Glomerular visceral epithelial cell (primary cell): ENCODE data around the gene SLC25A40.
"Not testable (repeated sequence)": the region's sequence is repeated elsewhere in the genome, so short reads cannot be mapped to it uniquely, and the experiment has no call there.

Experiments
- DNase-seq: peaks from one replicate; pipeline ENCODE4 v3.0.0-alpha.2; 2016; ENCODE audit errors: extremely low spot score

SLC25A40 gene, protein sequence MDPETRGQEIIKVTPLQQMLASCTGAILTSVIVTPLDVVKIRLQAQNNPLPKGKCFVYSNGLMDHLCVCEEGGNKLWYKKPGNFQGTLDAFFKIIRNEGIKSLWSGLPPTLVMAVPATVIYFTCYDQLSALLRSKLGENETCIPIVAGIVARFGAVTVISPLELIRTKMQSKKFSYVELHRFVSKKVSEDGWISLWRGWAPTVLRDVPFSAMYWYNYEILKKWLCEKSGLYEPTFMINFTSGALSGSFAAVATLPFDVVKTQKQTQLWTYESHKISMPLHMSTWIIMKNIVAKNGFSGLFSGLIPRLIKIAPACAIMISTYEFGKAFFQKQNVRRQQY

DNA sequence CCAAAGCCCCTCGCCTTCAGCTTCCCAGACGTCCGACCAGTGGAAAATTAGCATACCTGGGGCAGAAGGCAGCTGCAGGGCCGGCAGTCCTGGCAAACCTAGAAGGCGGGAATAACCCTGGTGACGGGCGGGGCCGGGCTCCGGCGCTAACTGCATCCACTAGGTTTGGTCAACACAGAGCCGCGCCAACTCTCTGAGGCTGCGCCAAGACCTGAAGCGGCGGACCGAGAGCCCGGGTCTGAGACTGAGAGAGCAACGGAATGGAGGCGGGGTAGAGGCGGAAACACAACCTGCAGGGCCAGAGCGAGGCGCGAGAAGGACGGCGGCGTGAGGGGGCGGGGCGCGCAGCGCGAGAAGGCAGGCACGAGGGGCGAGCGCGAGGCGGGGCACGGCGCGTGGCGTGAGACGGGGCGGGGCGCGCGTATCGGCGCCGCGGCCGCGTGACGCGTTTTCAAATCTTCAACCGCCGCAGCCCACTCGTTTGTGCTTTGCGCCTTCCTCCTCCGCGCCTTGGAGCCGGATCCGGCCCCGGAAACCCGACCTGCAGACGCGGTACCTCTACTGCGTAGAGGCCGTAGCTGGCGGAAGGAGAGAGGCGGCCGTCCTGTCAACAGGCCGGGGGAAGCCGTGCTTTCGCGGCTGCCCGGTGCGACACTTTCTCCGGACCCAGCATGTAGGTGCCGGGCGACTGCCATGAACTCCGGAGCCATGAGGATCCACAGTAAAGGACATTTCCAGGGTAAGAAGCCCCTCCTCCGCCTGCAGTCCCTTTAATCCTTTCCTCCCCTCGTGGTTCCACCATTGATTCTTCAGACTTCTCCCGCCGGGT lies at the start of gene SLC25A40, which contains the start of gene DBF4:
Gene SLC25A40, minus strand, starts transcription at position 321 of the 829 bp plus-strand sequence. CDS start 17,633 bp downstream, outside the sequence.
Gene DBF4, plus strand, starts transcription at position 454 of the 829 bp plus-strand sequence. Its CDS starts 240 bp downstream, at position 694.
- peak; percentile 97 for DNase-seq

DNA sequence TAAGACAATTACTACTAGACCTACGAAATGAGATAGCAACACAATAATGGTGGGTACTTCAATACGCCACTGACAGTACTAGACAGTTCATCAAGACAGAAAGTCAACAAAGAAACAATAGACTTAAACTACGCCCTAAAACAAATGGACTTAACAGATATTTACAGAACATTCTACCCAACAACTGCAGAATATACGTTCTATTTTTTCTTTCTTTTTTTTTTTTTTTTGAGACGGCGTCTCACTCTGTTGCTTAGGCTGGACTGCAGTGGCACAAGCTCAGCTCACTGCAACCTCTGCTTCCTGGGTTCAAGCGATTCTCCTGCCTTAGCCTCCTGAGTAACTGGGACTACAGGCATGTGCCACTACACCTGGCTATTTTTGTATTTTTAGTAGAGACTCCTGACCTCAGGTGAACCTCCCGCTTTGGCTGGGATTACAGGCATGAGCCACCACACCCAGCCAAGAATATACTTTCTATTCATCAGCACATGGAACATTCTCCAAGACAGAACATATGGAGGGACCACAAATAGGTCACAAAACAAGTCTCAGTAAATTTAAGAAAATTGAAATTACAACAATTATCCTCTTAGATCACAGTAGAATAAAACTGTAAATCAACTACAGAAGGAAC lies 46.7 kb upstream of the SLC25A40 start:
- DNase-seq: not testable (repeated sequence)

DNA sequence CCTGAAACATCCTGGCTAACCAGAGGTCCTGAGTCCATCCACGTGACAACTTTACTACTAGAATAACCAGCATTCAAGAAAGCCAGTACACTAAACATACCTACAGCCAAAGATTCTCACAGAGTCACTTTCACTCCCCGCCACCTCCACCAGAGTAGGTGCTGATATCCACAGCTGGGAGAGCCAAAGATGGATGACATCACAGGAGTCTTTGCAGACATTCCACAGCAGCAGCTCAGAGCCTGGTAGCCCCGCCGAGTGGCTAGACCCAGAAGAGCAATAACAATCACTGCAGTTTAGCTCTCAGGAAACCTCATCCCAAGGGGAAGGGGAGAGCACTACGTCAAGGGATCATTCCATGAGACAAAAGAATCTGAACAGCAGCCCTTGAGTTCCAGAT lies 44.4 kb upstream of the SLC25A40 start:
- no peak for DNase-seq

DNA sequence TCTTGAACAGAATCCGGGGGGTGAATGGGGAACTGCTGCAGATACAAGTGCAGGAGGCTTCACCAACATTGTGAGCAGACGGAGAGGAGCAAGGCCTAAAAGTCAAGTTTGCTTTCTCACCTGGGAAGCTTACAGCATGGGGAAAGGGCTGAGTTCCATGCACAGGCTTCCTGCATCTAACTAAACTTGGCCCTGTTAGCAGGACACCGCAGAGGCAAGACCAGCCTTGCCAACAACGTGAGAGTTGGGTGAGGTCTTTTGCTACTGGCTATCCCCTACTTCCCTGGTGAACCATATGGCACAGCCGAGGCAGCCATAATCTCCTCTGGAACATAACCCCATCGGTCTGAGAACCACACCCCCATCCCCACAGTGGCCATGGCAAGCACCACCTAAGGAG lies 43.7 kb upstream of the SLC25A40 start:
- no peak for DNase-seq

DNA sequence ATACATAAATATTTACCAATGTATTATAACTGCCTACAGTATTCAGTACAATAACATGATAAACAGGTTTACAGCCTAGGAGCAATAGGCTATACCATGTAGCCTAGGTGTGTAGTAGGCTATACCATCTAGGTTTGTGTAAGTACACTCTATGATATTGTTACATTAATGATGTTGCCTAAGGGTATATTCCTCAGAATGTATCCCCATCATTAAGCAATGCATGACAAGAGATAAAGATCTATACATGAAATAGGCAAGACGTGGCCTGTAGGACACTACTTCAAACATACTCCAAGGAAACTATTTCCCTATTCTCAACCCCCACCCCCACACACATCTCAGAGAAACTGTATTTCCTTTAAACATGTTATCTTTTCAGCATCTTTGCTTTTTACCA lies 42.6 kb upstream of the SLC25A40 start:
- no peak for DNase-seq

DNA sequence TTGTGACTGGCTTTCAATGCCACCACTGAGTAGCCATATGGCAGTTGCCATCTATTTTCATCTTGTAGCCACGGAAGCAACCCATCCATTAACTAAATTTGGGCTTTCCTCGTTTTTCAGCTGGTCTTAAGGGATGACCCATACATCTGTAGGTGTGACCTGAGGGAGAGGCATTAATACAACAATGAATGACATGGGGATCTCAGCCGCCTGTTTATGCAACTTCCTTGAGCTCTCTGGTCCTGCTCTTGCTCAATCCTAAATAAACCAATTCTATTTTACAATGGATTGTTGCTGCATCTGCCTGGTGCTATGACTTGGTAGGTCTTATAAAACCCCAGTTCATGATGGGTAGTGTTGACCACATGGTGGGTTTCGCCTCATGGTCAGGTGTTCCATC lies 36.0 kb upstream of the SLC25A40 start:
- no peak for DNase-seq

DNA sequence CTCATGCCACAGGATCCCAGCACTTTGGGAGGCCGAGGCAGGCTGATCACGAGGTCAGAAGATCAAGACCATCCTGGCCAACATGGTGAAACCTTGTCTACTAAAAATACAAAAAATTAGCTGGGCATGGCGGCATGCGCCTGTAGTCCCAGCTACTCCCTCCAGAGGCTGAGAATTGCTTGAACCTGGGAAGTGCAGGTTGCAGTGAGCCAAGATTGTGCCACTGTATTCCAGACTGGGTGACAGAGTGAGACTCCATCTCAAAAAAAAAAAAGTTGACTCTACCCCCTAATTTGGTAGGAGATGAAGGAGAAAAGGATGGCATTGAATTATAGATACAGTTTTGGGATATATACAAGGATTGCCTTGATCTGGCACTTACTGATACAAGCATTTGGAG lies 32.7 kb upstream of the SLC25A40 start:
- DNase-seq: not testable (repeated sequence)

DNA sequence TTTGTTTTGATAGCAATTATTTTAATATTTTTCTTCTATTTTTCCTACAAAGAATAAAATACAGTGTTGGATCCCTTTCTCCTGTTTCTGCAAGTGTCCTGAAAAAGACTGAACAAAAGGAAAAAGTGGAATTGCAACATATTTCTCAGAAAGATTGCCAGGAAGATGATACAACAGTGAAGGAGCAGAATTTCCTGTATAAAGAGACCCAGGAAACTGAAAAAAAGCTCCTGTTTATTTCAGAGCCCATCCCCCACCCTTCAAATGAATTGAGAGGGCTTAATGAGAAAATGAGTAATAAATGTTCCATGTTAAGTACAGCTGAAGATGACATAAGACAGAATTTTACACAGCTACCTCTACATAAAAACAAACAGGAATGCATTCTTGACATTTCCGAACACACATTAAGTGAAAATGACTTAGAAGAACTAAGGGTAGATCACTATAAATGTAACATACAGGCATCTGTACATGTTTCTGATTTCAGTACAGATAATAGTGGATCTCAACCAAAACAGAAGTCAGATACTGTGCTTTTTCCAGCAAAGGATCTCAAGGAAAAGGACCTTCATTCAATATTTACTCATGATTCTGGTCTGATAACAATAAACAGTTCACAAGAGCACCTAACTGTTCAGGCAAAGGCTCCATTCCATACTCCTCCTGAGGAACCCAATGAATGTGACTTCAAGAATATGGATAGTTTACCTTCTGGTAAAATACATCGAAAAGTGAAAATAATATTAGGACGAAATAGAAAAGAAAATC lies 31.2 kb upstream of the SLC25A40 start:
- DNase-seq: not testable (repeated sequence)

DNA sequence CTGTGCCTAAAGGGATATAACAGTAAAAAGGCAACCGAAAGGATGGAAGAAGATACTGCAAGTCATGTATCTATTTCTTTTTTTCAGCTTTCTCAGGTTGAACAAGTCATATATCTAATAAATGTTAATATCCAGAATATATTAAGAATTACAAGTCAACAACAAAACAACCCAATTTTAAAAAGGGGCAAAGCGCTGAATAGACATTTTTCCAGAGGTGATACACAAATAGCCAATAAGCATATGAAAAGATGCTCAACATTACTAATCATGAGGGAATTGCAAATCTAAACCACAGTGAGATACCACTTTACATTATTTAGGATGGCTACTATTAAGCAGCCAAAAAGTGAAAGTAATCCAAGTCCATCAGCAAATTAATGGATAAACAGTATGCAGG lies 23.1 kb upstream of the SLC25A40 start:
- DNase-seq: no peak

DNA sequence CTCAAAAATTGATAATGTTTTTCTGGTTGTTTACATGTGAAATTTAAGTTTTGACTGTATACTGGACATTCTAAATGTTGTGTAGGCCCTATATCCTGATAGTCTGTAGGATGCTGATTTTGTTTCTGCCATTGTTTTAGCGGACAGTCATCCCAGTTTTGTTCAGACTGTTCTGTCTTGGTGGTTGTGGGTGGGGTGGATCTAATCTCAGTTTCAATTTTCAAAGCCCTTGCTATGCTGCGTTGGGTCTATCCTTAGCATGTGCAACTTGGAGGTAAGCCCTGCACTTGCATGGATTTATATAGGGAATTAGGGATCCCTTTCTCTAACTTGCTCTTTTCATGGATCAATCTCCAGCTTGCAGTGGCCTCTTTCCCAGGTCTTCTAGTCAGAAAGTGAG lies 19.2 kb upstream of the SLC25A40 start:
- DNase-seq: no peak

DNA sequence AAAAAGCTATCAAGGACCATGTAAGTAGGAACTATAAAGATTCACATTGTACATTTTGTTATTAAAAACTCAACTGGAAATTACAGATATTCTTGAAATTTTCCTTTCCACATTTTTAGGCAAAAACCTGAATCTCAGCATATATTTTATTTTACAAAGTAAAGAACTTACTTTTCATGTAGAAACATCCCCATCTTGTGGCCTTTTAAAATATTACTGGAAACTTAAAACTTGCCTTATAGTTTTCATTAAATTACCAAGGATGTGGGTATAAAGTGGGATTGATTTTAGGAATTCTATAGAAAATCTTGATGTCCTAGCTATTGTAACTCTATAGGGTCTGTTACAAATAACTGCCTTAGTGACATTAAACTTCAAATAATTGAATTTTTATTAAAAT lies 10.7 kb upstream of the SLC25A40 start:
- peak; percentile 29 for DNase-seq

DNA sequence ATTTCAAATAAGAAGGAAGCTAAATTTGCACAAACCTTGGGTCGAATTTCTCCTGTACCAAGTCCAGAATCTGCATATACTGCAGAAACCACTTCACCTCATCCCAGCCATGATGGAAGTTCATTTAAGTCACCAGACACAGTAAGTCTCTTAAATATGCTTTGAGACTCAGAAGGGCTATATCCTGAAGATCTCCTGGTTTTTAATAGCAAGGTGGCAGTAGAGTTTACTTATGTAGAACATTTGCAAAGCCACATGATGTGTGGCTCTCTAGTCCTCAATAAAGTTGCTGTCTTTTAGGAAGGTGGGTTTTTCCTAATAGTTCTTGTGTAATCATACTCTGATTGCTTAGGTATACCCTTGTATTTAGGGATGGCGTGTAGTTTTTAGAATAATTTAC lies 8.9 kb upstream of the SLC25A40 start:
- no peak for DNase-seq

DNA sequence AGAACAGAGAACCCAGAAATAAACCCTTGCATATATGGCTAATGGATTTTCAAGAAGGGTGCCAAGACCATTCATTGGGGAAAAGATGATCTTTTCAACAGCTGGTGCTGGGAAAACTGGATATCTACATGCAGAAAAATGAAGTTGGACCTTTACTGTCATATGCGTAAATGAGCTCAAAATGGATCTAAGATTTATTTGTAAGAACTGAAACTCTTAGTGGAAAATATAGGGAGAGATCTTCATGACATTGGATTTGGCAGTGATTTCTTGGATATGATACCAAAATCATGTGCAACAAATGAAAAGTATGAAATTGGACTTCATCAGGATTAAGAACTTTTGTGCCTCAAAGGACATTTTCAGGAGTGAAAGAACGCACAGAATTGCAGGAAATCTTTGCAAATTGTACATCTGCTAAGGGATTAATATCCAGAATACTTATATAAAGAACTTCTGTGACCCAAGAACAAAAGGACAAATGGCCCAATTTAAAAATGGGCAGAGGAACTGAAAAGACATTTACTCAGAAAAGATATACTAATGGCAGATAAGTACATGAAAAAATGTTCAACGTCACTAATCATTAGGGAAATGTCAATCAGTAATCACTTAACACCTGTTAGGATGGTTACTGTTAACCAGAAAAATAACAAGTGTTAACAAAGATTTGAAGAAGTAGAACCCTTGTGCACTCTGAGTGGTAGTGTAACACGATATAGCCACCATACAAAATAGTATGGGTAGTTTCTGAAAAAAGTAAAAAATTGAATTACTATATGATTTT lies 6.2 kb upstream of the SLC25A40 start:
- no peak for DNase-seq

DNA sequence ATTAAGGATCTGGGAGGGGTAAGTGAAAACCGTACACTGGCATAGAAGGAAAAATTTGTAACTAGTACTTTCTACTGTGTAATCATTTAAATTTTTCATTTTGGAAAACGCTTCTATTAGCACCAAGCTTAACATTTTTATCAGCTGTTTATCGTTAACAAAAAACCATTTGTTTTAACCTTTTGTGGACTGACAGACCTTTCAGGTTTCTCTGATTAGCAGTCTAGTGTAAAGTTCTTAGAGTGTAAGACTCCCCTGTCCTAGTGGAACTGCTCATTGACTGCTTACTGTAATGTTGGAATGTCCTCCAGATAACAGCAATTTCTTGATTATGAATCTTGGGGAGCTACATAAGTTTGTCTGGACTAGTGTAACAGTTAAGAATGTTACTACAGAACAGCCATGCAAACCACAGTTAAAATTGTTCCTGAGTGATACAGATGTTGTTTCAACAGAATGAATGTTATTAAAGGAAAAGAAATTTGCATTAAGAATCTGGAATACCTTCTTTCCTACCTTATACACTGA lies 2.1 kb upstream of the SLC25A40 start:
- DNase-seq: no peak

DNA sequence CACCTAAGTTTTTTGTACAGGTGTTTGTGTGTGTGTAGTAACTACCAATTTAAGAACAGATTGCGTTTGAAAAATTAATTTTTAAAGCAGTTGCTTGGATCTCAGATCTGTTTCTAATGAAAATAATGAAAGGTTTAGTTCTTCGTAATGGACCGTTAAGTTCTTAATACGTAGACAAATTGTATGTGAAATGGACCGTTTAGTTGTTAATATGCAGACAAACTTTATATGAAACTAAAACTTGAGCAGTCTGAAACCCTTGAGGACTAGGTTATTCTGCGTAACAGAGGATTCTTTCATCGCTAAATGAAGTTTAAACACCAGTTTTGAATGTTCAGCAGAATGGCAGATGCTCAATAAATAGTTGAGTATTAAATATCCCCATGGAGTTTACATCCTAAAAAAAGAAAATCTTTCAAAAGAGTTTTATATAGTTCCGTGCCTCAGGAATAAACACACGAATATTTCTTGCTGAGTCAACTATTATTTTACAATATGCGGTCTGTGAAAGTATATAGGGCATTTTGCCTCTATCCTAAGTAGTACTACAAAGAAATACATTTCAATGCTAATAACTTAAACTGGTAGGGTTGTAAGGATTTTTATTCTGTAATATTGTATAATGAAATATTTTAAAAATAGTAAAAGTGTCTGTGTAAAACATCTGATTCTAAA lies 1.3 kb upstream of the SLC25A40 start:
- no peak for DNase-seq

DNA sequence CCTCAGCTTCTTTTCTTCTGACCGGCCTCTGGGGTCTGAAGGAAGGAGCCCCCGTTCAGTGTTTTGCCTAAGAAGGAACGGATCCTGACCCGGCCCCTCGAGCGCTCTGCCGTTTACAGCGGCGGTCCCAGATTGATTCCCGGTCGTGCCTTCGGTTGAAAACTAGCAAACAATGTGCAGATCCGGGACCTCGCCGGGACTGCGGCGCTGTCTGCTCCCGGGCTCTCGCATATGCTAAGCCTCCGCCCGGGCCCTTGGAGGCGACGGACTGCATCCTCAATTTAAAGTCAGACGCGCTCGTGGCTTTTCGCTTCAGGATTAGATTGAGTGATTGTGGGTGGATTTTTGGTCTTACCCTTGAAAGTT lies 692 bp upstream of the SLC25A40 start:
- DNase-seq: peak; percentile 45

DNA sequence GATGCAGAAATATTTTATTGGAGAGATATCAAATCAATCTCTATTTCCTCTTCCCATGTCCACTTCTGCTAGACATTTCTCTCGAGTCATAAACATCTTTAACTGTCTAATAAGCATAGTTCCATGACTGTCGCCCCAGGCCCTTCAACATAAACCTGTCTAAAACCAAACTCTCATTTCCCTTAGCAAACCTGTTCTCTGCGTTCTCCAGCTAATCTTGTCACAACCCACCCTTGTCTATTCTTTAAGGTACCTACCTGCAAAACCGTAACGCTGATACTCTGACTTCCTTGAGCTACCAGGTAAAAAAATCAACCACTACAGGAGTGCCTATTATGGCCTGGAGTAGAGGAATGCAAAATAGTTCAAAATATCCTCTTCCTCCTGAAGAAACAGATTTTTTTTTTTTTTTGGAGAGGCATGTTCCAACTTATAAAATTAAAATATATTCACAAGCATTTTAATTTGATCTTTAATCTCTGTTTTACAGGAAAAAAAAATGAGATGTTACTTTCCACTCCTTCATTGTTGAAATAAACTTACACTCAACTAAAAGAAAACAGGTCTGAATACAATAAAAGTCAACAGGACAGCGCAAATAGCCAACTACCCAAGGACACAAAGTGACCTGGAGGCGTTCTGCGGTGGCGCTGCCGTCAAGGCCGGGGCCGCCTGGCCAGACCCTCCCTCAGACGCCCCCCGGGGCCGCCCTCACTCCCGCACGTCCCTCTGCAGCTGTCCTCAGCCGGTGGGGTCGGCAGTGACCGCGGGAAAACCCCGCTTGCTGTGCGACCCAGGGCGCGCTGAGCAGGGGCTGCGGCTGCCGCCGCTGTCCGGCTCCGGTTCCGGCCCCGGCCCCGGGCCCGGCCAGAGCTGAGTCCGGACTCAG lies 765 bp downstream of the SLC25A40 start:
- peak; percentile 5 for DNase-seq

DNA sequence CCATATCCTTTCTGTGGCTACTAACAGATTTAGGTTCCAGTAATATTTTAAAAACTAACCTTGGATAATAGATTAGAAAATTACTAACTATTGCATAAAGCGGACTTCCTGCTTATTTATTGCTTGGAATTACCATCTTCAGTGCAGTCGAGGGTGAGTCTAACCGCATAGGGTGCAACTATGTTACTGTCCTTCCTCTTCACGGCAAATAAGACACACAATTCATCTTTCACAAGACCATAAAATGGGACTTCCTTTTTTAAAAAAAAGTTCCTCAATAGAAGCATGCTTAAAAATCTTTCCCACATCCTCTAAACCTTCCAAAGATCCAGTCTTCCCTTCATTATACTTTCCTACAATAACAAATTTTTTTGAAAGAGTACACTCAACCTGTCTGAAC lies 2.1 kb downstream of the SLC25A40 start:
- DNase-seq: no peak

DNA sequence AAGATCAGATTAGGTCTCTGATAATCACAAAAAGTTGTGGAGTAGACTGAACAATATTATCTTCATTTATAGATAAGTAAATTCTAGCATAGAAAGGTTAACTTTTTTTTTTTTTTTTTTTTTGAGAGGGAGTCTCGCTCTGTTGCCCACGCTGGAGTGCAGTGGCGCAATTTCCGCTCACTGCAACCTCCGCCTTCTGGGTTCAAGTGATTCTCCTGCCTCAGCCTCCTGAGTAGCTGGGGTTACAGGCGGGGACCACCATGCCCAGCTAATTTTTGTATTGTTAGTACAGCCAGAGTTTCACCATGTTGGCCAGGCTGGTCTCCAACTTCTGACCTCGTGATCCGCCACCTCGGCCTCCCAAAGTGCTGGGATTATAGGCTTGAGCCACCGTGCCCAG lies 2.8 kb downstream of the SLC25A40 start:
- not testable (repeated sequence) for DNase-seq
